Coronary artery (tissue), 2 donors: ENCODE data around the gene FAM228B.

Source experiments
- DNase-seq: peaks from one replicate; pipeline ENCODE4 v3.0.0-alpha.2; 2017; ENCODE audit warnings: low spot score
- H3K27ac ChIP-seq, 2 donors: fragments of 200-600 bp; sonication (generic); one replicate each; pipeline ENCODE4 v1.5.1; 2016 to 2019
- H3K4me3 ChIP-seq: fragments of 200-600 bp; sonication (generic); 2 replicates; pipeline ENCODE4 v1.5.1; 2016; ENCODE audit warnings: mild to moderate bottlenecking, moderate library complexity
- CTCF ChIP-seq: fragments of 200-600 bp; sonication (generic); IDR thresholded peaks from one replicate; pipeline ENCODE4 v1.5.1; 2019; ENCODE audit warnings: antibody characterized with exemption

FAM228B gene

GRCh38 chr2:24159708-24160107 is 36.4 kb downstream of the FAM228B start:
- DNase-seq, result no peak
- no peak overlapping the region for H3K4me3 ChIP-seq
- H3K27ac ChIP-seq, result no peak overlapping the region
- TF ChIP-seq CTCF, result no peak

- Histone ChIP-seq H3K4me3 (no peak overlapping the region), H3K27ac (no peak overlapping the region)
- no peak for DNase-seq
- no peak for TF ChIP-seq CTCF
These were observed 37.5 kb downstream of the FAM228B start for GRCh38 chr2:24160761-24161160.

GRCh38 chr2:24162494-24162893 is 39.2 kb downstream of the FAM228B start:
- TF ChIP-seq CTCF, result no peak
- DNase-seq, result no peak
- no peak overlapping the region for H3K27ac ChIP-seq
- no peak overlapping the region for H3K4me3 ChIP-seq

- Histone ChIP-seq H3K27ac (no peak overlapping the region), H3K4me3 (no peak overlapping the region)
- no peak for DNase-seq
- TF ChIP-seq CTCF, result no peak
These were observed 39.9 kb downstream of the FAM228B start for GRCh38 chr2:24163186-24163585.

- no peak overlapping the region for H3K27ac ChIP-seq
- H3K4me3 ChIP-seq, result no peak overlapping the region
- no peak for DNase-seq
- no peak for TF ChIP-seq CTCF
These were observed 40.3 kb downstream of the FAM228B start for GRCh38 chr2:24163601-24164000.

GRCh38 chr2:24164416-24164973 is 41.2 kb downstream of the FAM228B start:
- Histone ChIP-seq H3K4me3 (no peak overlapping the region), H3K27ac (no peak overlapping the region)
- DNase-seq, result no peak
- peak; percentile 27 for TF ChIP-seq CTCF

- TF ChIP-seq CTCF, result no peak
- Histone ChIP-seq H3K4me3 (no peak overlapping the region), H3K27ac (no peak overlapping the region)
- no peak for DNase-seq
These were observed 45.8 kb downstream of the FAM228B start for GRCh38 chr2:24169023-24169422.
